Non-pigmented ciliary epithelial cell (primary cell): ENCODE measurements around the gene C12orf50.
"Not testable (repeated sequence)": the region's sequence is repeated elsewhere in the genome, so short reads cannot be mapped to it uniquely, and the experiment has no call there.

Experiments used
- DNase-seq: peaks from one replicate; pipeline ENCODE4 v3.0.0-alpha.2; 2010; ENCODE audit warnings: low read depth

C12orf50 gene

GRCh38 chr12:87985069-87985675, 44.0 kb downstream of the C12orf50 start:
- DNase-seq, result no peak

GRCh38 chr12:87982208-87982607, 47.0 kb downstream of the C12orf50 start:
- peak; percentile 31 for DNase-seq

GRCh38 chr12:87981495-87981894, 47.7 kb downstream of the C12orf50 start:
- peak; percentile 36 for DNase-seq

- DNase-seq, result no peak
Observed at GRCh38 chr12:87975879-87976278, 53.3 kb downstream of the C12orf50 start.

GRCh38 chr12:87967871-87968270, 61.3 kb downstream of the C12orf50 start:
- DNase-seq, result no peak

DNA sequence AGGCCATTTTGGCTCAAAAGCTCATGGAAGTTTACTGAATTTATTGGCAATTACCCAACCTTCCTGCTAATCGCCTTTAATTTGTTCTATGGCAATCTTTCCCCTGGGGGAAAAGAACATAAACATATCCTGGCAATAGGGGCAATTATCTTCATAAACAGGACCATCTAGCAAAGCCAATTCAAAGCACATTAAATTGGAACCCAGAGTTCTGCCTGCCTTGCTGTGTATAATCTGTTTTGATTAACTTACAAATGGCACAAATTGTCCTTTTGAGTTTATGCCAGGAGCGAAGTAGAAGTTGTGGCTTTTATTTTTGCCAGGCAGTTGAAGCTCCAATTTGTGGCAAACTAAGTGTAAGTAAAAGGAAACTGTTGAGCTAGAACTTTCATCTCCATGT, 68.6 kb downstream of the C12orf50 start:
- DNase-seq, result no peak

DNA sequence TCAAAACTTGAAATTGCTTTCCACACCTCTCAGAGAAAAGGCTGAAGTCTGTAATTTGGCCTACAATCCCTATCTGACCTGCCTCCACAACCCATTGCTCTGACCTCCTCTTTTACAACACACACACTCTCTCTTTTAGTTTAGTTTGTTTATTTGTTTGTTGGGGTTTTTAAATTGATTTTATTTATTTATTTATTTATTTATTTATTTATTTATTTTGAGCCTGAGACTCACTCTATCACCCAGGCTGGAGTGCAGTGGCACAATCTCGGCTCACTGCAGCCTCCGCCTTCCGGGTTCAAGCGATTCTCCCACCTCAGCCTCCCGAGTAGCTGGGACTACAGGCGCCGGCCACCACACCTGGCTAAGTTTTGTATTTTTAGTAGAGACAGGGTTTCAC, 75.2 kb downstream of the C12orf50 start:
- not testable (repeated sequence) for DNase-seq

- DNase-seq, result peak; percentile 30
Observed at GRCh38 chr12:87953256-87953860, 75.8 kb downstream of the C12orf50 start.

GRCh38 chr12:87952850-87953249, 76.4 kb downstream of the C12orf50 start:
- no peak for DNase-seq

DNA sequence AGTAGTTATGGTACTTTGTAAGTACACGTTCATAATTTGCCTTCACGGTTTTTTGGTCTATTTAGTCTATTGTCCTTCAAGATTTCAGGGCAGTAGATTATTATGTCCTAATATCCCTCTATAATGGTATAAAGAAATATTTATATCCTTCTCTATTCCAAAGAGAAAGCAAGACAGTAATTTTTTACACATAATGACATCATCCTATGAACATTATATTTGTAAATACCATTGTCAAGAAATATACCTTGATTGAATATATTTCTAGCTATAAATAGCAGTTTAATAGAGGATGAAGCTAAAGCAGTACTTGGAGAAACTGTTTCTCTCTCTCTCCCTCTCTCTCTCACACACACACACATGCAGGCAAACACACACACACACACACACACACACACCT, 77.0 kb downstream of the C12orf50 start:
- DNase-seq, result no peak

- DNase-seq, result no peak
Observed at GRCh38 chr12:87943762-87944161, 85.4 kb downstream of the C12orf50 start.

DNA sequence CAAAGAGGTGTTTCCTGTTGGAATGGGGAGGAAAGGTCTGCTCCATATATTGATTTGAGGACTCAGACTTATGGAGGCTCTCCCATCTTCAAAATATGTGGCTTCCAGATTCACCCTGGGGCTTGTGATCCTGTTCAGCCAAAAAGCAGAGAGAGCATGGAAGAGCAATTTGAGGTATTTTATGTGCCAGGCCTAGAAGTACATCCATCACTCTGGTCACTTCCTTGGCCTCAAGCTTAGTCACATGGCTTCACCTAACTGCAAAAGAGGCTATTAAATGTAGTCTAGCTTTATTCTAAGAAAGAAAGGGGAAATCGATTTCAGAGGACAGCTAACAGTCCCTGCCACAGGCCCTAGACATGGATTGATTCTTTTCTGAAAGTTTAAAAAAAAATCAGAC, 86.2 kb downstream of the C12orf50 start:
- no peak for DNase-seq

GRCh38 chr12:87939182-87939581, 90.0 kb downstream of the C12orf50 start:
- no peak for DNase-seq

DNA sequence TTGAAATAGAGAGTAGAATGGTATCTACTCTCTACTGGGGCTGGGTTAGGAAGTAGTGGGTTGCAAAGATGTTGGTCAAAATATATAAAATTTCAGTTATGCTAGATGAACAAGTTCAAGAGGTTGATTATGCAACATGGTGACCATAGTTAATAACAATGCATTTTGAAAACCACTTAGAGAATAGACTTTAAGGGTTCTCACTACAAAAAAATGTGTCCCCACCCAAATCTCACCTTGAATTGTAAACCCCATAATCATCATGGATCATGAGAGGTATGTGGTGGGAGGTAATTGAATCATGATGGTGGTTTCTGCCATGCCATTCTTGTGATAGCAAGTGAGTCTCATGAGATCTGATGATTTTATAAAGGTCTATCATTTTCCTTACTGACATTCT, 94.0 kb downstream of the C12orf50 start:
- no peak for DNase-seq

DNA sequence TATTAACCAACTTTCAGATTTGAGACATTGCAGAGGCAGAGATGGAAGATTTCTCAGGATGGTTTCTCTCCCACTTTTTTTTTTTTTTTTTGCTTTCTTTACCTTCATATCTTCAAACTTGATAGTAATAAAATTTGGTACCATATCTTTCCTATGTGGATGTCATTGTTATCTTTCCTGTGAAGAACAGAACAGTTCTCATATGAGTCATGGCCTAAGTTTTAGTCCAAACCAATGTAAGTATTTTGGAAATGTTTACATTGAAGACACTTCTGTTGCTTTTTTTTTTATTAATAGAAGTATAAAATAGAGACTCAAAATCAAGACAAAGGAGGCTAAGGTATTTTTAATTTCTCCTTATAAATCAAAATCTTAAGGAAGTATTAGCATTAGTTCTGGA, 95.2 kb downstream of the C12orf50 start:
- DNase-seq, result no peak

- DNase-seq, result peak; percentile 28
Observed at GRCh38 chr12:87931812-87932211, 97.4 kb downstream of the C12orf50 start.

DNA sequence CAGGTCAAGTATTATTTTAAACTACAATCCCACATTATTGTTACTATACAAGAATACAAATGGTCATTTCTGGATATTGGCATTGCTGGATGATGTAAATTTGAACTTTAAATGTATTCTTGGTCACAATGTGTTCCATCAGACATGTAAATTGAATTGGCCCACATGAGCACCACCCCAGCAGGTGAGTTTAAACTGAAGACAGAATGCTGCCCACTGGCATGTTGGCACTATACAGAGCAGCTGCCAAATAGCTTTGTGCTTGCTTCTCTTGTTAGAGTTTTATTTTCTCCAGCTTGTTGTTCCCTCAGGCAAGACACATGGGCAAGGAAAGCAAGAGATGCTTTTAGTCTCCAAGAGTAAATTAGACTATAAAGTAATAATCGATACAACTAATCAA, 98.6 kb downstream of the C12orf50 start:
- DNase-seq, result no peak
